HEK293T (cell line): ENCODE measurements around the gene FAM171A2.

Experiments used
- CTBP1 ChIP-seq: fragments of 450-650 bp; IDR thresholded peaks from 2 replicates; pipeline ENCODE4 v1.6.1; 2016; ENCODE audit warnings: borderline replicate concordance
- ELF4 ChIP-seq: fragments of 450-650 bp; IDR thresholded peaks from 2 replicates; pipeline ENCODE4 v1.6.1; 2017; ENCODE audit warnings: antibody characterized with exemption
- FOXA1 ChIP-seq: fragments of 450-650 bp; IDR thresholded peaks from 2 replicates; pipeline ENCODE4 v1.6.1; 2016; ENCODE audit warnings: mild to moderate bottlenecking
- FOXM1 ChIP-seq: fragments of 450-650 bp; IDR thresholded peaks from 2 replicates; pipeline ENCODE4 v1.6.1; 2017; ENCODE audit warnings: mild to moderate bottlenecking, borderline replicate concordance
- PKNOX1 ChIP-seq: fragments of 450-650 bp; IDR thresholded peaks from 2 replicates; pipeline ENCODE4 v1.6.1; 2016
- SP1 ChIP-seq: fragments of 450-650 bp; IDR thresholded peaks from 2 replicates; pipeline ENCODE4 v1.6.1; 2017
- SUZ12 ChIP-seq: fragments of 450-650 bp; IDR thresholded peaks from 2 replicates; pipeline ENCODE4 v1.6.1; 2016; ENCODE audit warnings: mild to moderate bottlenecking
- TARDBP ChIP-seq: fragments of 450-650 bp; IDR thresholded peaks from 2 replicates; pipeline ENCODE4 v1.6.1; 2016
- ZNF384 ChIP-seq: fragments of 450-650 bp; IDR thresholded peaks from 2 replicates; pipeline ENCODE4 v1.6.1; 2016

- TF ChIP-seq SUZ12 (no peak), PKNOX1 (no peak), SP1 (no peak), ZNF384 (no peak), TARDBP (no peak), FOXA1 (no peak), CTBP1 (no peak), ELF4 (no peak), FOXM1 (no peak)
These were observed 53.5 kb downstream of the FAM171A2 start for GRCh38 chr17:44310188-44310587.
